Breast epithelium (tissue), 4 donors: ENCODE results near the gene PTPRG. TPM values are rescaled to one million over a fixed set of nuclear protein-coding genes. Genes with fewer than 3 reads are reported as not detected.

ENCODE experiments used
- DNase-seq, 2 donors: peaks; one replicate each; pipeline ENCODE4 v3.0.0-alpha.2; 2019; ENCODE audit warnings: low spot score in 2 of 2
- H3K27ac ChIP-seq, 2 donors: fragments of 200-600 bp; sonication (generic) in 1 of 2; one replicate each; pipeline ENCODE4 v1.5.1; 2016 to 2019; ENCODE audit warnings: mild to moderate bottlenecking in 1 of 2
- H3K27me3 ChIP-seq, 2 donors: fragments of 200-600 bp; sonication (generic) in 1 of 2; one replicate each; pipeline versions ENCODE4 v1.5.1 to v1.6.0; 2017 to 2019; ENCODE audit warnings: control low read depth in 1 of 2, mild to moderate bottlenecking in 1 of 2
- H3K36me3 ChIP-seq: fragments of 200-600 bp; one replicate; pipeline ENCODE4 v1.5.1; 2019
- H3K4me1 ChIP-seq, 2 donors: fragments of 200-600 bp; sonication (generic); one replicate each; pipeline ENCODE4 v1.5.1; 2016 to 2019; ENCODE audit warnings: control low read depth in 1 of 2
- H3K4me3 ChIP-seq, 3 donors: fragments of 200-600 bp; sonication (generic); 1 replicate in 2 of 3; 2 replicates in 1 of 3; pipeline ENCODE4 v1.5.1; 2016 to 2019; ENCODE audit warnings: mild to moderate bottlenecking in 3 of 3, moderate library complexity in 2 of 3
- H3K9me3 ChIP-seq, 2 donors: fragments of 200-600 bp; sonication (generic) in 1 of 2; one replicate each; pipeline ENCODE4 v1.5.1; 2016 to 2019; ENCODE audit warnings: control low read depth in 1 of 2
- POLR2A ChIP-seq: fragments of 450-650 bp; IDR thresholded peaks from one replicate; pipeline ENCODE4 v1.6.1; 2016; ENCODE audit warnings: antibody characterized with exemption, mild to moderate bottlenecking, moderate library complexity
- POLR2AphosphoS5 ChIP-seq, 3 donors: sonication (generic); formaldehyde crosslinking; IDR thresholded peaks; one replicate each; pipeline ENCODE4 v1.6.1; 2017; ENCODE audit warnings: antibody characterized with exemption in 3 of 3
- intact Hi-C: fragments of 100-400 bp; cut with DNase I; formaldehyde crosslinking; loops from one replicate; pipeline ENCODE4 v1.15.1; 2023; ENCODE audit warnings: low total_unique reads
- total RNA-seq, 3 donors: library from RNA; depleted of rRNA; stranded (reverse); fragments of >200 nt; gene quantifications; one replicate each; pipeline ENCODE4 v1.1.0, GENCODE V29; 2016
- TF ChIP-seq, protein P1 (sequence below), 3 donors: fragments of 450-650 bp; IDR thresholded peaks; one replicate each; pipeline ENCODE4 v1.5.1; 2016 to 2017; ENCODE audit warnings: antibody characterized with exemption in 3 of 3, mild to moderate bottlenecking in 3 of 3, moderate library complexity in 3 of 3

The PTPRG gene
- total RNA-seq, 3 donors from 2014 or later, result 42.3 to 179 (median 61.6) TPM

DNA sequence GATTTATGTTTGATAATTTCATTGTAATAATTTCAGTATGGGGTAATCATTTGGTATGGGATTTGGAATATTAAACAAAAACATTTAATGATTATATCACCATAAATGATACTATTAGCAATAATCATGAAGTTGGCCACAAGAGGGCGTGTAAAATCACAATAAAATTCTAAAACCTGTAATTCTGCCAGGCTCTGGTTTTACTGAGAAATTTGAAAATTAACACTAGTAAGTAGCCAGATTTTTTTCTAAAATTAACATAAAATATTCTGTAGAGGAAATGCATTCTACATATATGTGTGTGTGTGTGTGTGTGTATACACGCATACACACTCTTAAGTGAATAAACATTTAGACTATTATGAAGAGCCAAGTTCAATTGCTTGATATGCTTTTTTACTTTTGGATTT, 771.5 kb downstream of the PTPRG start:
- H3K4me3 ChIP-seq, result no peak overlapping the region
- no peaks in the 10 kb centered on the region for H3K36me3 ChIP-seq
- no peaks in the 10 kb centered on the region for H3K27me3 ChIP-seq
- no peaks in the 10 kb centered on the region for H3K4me1 ChIP-seq
- TF ChIP-seq POLR2A, result no peak
- TF ChIP-seq, protein P1, sequence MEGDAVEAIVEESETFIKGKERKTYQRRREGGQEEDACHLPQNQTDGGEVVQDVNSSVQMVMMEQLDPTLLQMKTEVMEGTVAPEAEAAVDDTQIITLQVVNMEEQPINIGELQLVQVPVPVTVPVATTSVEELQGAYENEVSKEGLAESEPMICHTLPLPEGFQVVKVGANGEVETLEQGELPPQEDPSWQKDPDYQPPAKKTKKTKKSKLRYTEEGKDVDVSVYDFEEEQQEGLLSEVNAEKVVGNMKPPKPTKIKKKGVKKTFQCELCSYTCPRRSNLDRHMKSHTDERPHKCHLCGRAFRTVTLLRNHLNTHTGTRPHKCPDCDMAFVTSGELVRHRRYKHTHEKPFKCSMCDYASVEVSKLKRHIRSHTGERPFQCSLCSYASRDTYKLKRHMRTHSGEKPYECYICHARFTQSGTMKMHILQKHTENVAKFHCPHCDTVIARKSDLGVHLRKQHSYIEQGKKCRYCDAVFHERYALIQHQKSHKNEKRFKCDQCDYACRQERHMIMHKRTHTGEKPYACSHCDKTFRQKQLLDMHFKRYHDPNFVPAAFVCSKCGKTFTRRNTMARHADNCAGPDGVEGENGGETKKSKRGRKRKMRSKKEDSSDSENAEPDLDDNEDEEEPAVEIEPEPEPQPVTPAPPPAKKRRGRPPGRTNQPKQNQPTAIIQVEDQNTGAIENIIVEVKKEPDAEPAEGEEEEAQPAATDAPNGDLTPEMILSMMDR (IDR thresholded peaks at IDR 0.05), result peak; percentile 45 to 48 (median 47)
- intact Hi-C loops, result no loop called here
- no peak for DNase-seq
- H3K27ac ChIP-seq, result no peak overlapping the region
- H3K9me3 ChIP-seq, result no peaks in the 10 kb centered on the region

- no peak for DNase-seq
- no peak overlapping the region for H3K4me3 ChIP-seq
- no peaks in the 10 kb centered on the region for H3K36me3 ChIP-seq
- H3K27me3 ChIP-seq, result no peaks in the 10 kb centered on the region
- no peaks in the 10 kb centered on the region for H3K9me3 ChIP-seq
- no peaks in the 10 kb centered on the region for H3K4me1 ChIP-seq
- H3K27ac ChIP-seq, result no peak overlapping the region
- TF ChIP-seq, protein P1 (IDR thresholded peaks at IDR 0.05), result no peak
- no peak for TF ChIP-seq POLR2A
- TF ChIP-seq POLR2AphosphoS5 (IDR thresholded peaks at IDR 0.05), result no peak
- intact Hi-C loops, result no loop called here
These were observed 773.8 kb downstream of the PTPRG start for GRCh38 chr3:62335196-62335595.

GRCh38 chr3:62343755-62344154, 782.4 kb downstream of the PTPRG start:
- Histone ChIP-seq H3K9me3 (no peaks in the 10 kb centered on the region), H3K27me3 (no peaks in the 10 kb centered on the region), H3K4me1 (no peaks in the 10 kb centered on the region), H3K4me3 (no peak overlapping the region), H3K27ac (no peak overlapping the region), H3K36me3 (no peaks in the 10 kb centered on the region)
- DNase-seq, result no peak
- TF ChIP-seq, protein P1 (IDR thresholded peaks at IDR 0.05), result no peak
- TF ChIP-seq POLR2A (no peak), POLR2AphosphoS5 (IDR thresholded peaks at IDR 0.05) (no peak)
- intact Hi-C loops, result no loop called here
